ENCODE results near the gene MYO5A.

GRCh38 chr15:52294881-52295420 lies 233.7 kb downstream of the MYO5A start:
- TF ChIP-seq, protein P1, sequence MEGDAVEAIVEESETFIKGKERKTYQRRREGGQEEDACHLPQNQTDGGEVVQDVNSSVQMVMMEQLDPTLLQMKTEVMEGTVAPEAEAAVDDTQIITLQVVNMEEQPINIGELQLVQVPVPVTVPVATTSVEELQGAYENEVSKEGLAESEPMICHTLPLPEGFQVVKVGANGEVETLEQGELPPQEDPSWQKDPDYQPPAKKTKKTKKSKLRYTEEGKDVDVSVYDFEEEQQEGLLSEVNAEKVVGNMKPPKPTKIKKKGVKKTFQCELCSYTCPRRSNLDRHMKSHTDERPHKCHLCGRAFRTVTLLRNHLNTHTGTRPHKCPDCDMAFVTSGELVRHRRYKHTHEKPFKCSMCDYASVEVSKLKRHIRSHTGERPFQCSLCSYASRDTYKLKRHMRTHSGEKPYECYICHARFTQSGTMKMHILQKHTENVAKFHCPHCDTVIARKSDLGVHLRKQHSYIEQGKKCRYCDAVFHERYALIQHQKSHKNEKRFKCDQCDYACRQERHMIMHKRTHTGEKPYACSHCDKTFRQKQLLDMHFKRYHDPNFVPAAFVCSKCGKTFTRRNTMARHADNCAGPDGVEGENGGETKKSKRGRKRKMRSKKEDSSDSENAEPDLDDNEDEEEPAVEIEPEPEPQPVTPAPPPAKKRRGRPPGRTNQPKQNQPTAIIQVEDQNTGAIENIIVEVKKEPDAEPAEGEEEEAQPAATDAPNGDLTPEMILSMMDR (conservative IDR thresholded peaks at IDR 0.05): no peak
- no peak for TF ChIP-seq ZFX (IDR thresholded peaks at IDR 0.05)

Data from C4-2B (cell line).